Activated naive CD4-positive, alpha-beta T cell treated with anti-CD3 and anti-CD28 coated beads for 36 hours (primary cell): ENCODE results near the gene CD200. TPM values are rescaled to one million over a fixed set of nuclear protein-coding genes. Genes with fewer than 3 reads are reported as not detected.

ENCODE experiments used
- CTCF ChIA-PET: fragments of 350-600 bp; sonication (Branson Sonifier 250); formaldehyde crosslinking; loops from one replicate; lab custom pipeline; 2021; ENCODE audit warnings: antibody characterized with exemption; lab: Charles Lee
- DNase-seq: peaks from one replicate; pipeline ENCODE4 v3.0.0-alpha.2; 2020
- H3K27ac Mint-ChIP-seq: one replicate; pipeline ENCODE4 v1.8.0; 2021; ENCODE audit warnings: mild to moderate bottlenecking, mixed read lengths
- H3K27me3 Mint-ChIP-seq: one replicate; pipeline ENCODE4 v1.8.0; 2021; ENCODE audit warnings: low read depth, mixed read lengths
- H3K36me3 Mint-ChIP-seq: one replicate; pipeline ENCODE4 v1.8.0; 2021; ENCODE audit warnings: low read depth, mixed read lengths
- H3K4me1 Mint-ChIP-seq: one replicate; pipeline ENCODE4 v1.8.0; 2021; ENCODE audit warnings: low read depth, mixed read lengths
- H3K4me3 Mint-ChIP-seq: one replicate; pipeline ENCODE4 v1.8.0; 2021; ENCODE audit warnings: mild to moderate bottlenecking, moderate library complexity, mixed read lengths
- H3K9me3 Mint-ChIP-seq: one replicate; pipeline ENCODE4 v1.8.0; 2021; ENCODE audit warnings: mixed read lengths
- intact Hi-C: fragments of 100-400 bp; cut with micrococcal nuclease; formaldehyde crosslinking; loops from one replicate; pipeline ENCODE4 v1.15.1; 2023
- total RNA-seq, 2 experiments: library from RNA; stranded (reverse); gene quantifications; one replicate each; pipeline ENCODE4 v1.2.3, GENCODE V29; 2021

CD200 gene
- total RNA-seq, 2 experiments from 2014 or later: 50.0 to 53.6 TPM

DNA sequence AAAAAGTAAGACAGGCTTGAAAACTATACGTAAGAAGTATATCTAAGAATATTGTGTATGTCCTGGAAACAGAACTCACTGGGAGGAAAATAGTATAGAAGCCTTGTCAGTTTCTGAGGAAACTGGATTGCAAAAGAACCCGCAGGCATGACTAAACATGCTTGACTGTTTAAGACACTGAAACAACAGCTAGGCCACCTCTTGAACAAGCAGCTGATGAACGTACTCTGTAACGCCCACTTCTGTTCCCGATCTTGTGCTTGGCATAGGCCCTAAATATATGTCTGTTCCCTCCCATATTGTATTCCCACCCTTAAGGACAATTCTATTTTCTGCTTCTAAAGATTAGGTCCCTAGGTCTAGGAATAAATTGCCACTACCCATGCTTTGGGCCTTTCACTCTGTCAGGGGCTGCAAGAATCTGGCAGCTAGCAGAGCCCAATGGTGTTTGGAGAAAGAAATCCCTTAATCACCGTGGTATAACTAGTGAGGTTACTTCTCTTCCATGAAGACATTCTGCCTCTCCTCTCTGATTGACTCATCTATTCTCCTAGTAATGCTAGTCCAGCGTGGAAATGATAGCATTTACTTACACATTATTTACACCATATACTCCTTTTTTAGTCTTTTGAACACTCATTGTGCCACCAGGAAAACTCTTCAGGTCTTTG is 46.2 kb downstream of the CD200 start:
- no peak for DNase-seq
- no peaks in the 10 kb centered on the region for H3K9me3 Mint-ChIP-seq
- H3K4me1 Mint-ChIP-seq: peaks cover 18% of the 10 kb centered on the region
- H3K27ac Mint-ChIP-seq: no peak overlapping the region
- no peaks in the 10 kb centered on the region for H3K36me3 Mint-ChIP-seq
- CTCF ChIA-PET: no interaction called here
- H3K4me3 Mint-ChIP-seq: no peak overlapping the region
- intact Hi-C loops: no loop called here
- H3K27me3 Mint-ChIP-seq: no peaks in the 10 kb centered on the region

- H3K27me3 Mint-ChIP-seq: no peaks in the 10 kb centered on the region
- H3K9me3 Mint-ChIP-seq: peaks cover 1% of the 10 kb centered on the region
- no peak for DNase-seq
- CTCF ChIA-PET: no interaction called here
- no peak overlapping the region for H3K4me3 Mint-ChIP-seq
- peaks cover 18% of the 10 kb centered on the region for H3K4me1 Mint-ChIP-seq
- no peaks in the 10 kb centered on the region for H3K36me3 Mint-ChIP-seq
- no peak overlapping the region for H3K27ac Mint-ChIP-seq
- intact Hi-C loops: no loop called here
Observed at GRCh38 chr3:112381673-112382542, 49.0 kb downstream of the CD200 start.

DNA sequence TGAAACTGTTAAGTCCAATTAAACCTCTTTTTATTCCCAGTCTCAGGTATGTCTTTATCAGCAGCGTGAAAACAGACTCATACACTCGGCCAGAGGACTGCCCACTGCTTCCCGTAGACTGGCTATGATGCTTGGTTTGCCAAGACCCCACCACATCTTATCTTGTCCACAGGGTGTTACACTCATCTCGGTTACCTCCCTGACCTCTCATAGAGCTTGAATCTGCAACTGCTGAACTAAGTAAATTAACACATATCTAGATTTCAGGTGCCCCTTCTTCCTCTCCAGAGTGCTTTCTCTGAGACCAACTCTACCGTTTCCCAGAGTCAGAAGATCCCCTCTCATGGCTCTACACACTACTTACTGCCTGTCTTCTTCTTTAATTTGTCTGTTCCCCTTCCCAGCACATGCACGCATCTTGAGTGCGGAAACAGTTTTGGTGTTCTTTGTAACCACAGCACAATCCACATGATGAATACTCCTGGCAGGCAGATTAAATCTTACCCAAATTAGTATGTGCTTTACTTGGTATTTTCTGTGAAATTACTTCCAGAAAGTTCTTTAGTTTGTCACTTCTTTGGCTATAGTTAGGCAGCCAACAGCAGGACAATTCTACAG is 49.7 kb downstream of the CD200 start:
- intact Hi-C loops: no loop called here
- DNase-seq: no peak
- Mint-ChIP-seq H3K27ac (no peak overlapping the region), H3K36me3 (no peaks in the 10 kb centered on the region), H3K27me3 (no peaks in the 10 kb centered on the region), H3K4me3 (no peak overlapping the region), H3K9me3 (peaks cover 1% of the 10 kb centered on the region), H3K4me1 (peaks cover 16% of the 10 kb centered on the region)
- CTCF ChIA-PET: no interaction called here

GRCh38 chr3:112384769-112385168 is 51.8 kb downstream of the CD200 start:
- DNase-seq: no peak
- Mint-ChIP-seq H3K9me3 (peaks cover 1% of the 10 kb centered on the region), H3K27ac (no peak overlapping the region), H3K27me3 (no peaks in the 10 kb centered on the region), H3K4me3 (no peak overlapping the region), H3K36me3 (no peaks in the 10 kb centered on the region), H3K4me1 (peaks cover 32% of the 10 kb centered on the region)
- CTCF ChIA-PET: interaction anchor here (0.7 kb wide), 2 partner anchors 11 to 159 kb away, joined by 3 to 6 read pairs; no protein-coding TSS in a partner anchor
- intact Hi-C loops: no loop called here

- intact Hi-C loops: loop anchor here (2.0 kb wide), 1 partner anchor 48 kb away; no protein-coding TSS in a partner anchor
- Mint-ChIP-seq H3K4me3 (no peak overlapping the region), H3K4me1 (peaks cover 58% of the 10 kb centered on the region), H3K9me3 (peaks cover 9% of the 10 kb centered on the region), H3K36me3 (no peaks in the 10 kb centered on the region), H3K27me3 (no peaks in the 10 kb centered on the region), H3K27ac (no peak overlapping the region)
- no peak for DNase-seq
- CTCF ChIA-PET: interaction anchor here (0.6 kb wide), 1 partner anchor 225 kb away, joined by 3 read pairs; no protein-coding TSS in a partner anchor
Observed at GRCh38 chr3:112388972-112389371, 56.0 kb downstream of the CD200 start.

- no peak for DNase-seq
- no peak overlapping the region for H3K4me3 Mint-ChIP-seq
- CTCF ChIA-PET: interaction anchor here (1.2 kb wide), 2 partner anchors 32 to 131 kb away, joined by 3 to 6 read pairs; no protein-coding TSS in a partner anchor
- intact Hi-C loops: loop anchor here (2.0 kb wide), 2 partner anchors 47 to 55 kb away; no protein-coding TSS in a partner anchor
- peaks cover 56% of the 10 kb centered on the region for H3K4me1 Mint-ChIP-seq
- H3K36me3 Mint-ChIP-seq: no peaks in the 10 kb centered on the region
- H3K27ac Mint-ChIP-seq: no peak overlapping the region
- H3K9me3 Mint-ChIP-seq: peaks cover 9% of the 10 kb centered on the region
- H3K27me3 Mint-ChIP-seq: no peaks in the 10 kb centered on the region
Observed at GRCh38 chr3:112389961-112390360, 57.0 kb downstream of the CD200 start.

GRCh38 chr3:112390783-112391641 is 58.1 kb downstream of the CD200 start:
- peak; percentile 36 for DNase-seq
- Mint-ChIP-seq H3K9me3 (peaks cover 8% of the 10 kb centered on the region), H3K27me3 (no peaks in the 10 kb centered on the region), H3K27ac (peak overlapping the region; percentile 66), H3K36me3 (no peaks in the 10 kb centered on the region), H3K4me1 (peaks cover 58% of the 10 kb centered on the region), H3K4me3 (peak overlapping the region; percentile 10)
- CTCF ChIA-PET: interaction anchor here (1.2 to 1.5 kb wide), 5 partner anchors 33 to 130 kb away, joined by 3 to 6 read pairs (median 5); partner anchors contain the start of gene SLC9C1
- intact Hi-C loops: loop anchor here (2.0 kb wide), 1 partner anchor 56 kb away; no protein-coding TSS in a partner anchor

DNA sequence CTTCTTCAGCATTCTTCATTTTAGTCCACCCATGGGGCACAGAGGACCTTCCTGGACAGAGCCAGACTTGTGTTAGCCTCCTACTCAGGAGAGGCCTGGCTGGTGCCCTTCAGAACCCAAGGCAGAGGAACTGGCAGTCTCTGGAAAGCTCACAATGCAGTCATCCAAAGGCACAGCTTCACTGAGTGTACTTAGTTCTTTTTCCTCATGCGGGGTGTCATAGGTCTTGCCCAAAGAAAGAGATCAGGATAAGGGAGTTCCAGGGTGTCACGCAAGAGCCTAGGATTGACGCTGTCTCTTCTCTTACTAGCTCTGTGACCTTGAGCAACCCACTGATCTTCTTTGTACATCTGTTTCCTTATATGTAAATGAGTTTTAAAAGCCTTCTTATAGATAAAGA is 58.7 kb downstream of the CD200 start:
- CTCF ChIA-PET: interaction anchor here (1.2 to 1.5 kb wide), 3 partner anchors 46 to 98 kb away, joined by 3 to 5 read pairs (median 5); partner anchors contain the start of gene SLC9C1
- Mint-ChIP-seq H3K9me3 (peaks cover 8% of the 10 kb centered on the region), H3K27me3 (no peaks in the 10 kb centered on the region), H3K4me3 (peak overlapping the region; percentile 10), H3K27ac (peak overlapping the region; percentile 66), H3K36me3 (no peaks in the 10 kb centered on the region), H3K4me1 (peaks cover 61% of the 10 kb centered on the region)
- intact Hi-C loops: loop anchor here (2.0 kb wide), 1 partner anchor 57 kb away; no protein-coding TSS in a partner anchor
- DNase-seq: no peak

DNA sequence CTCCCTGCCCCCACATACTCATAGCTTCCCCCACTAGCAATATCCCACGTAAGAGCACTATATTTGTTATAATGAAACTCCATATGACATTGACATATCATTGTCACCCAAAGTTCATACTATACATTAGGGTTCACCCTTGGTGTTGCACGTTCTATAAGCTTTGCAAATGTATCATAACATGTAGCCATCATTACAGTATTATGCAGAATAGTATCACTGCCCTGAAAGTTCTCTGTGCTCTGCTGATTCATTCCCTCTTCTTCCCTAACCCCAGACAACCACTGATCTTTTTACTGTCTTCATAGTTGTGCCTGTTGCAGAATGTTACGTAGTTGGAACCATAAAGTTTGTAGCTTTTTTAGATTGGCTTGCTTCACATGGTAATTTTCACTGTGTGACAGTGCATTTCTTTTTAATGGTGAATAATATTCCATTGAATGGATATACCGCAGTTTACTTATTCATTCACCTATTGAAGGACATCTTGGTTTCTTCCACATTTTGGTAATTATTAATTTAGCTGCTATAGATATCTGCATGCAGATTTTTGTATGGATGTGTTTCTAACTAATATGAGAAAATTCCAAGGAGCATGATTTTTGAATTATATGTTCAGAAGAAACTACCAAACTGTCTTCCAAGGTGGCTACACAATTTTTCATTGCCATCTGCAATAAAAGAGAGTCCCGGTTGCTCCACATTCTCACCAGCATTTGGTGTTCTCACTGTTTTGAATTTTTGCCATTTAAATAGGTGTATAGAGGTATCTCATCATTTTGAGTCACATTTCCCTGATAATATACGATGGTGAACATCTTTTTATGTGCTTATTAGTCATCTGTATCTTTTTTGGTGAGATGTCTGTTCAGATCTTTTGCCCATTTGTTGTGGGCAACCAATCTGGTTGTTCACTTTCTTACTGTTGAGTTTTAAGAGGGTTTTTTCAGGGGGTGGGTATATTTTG is 59.7 kb downstream of the CD200 start:
- peaks cover 8% of the 10 kb centered on the region for H3K9me3 Mint-ChIP-seq
- no peaks in the 10 kb centered on the region for H3K36me3 Mint-ChIP-seq
- H3K4me3 Mint-ChIP-seq: no peak overlapping the region
- CTCF ChIA-PET: interaction anchor here (0.6 to 1.2 kb wide), 2 partner anchors 95 to 126 kb away, joined by 3 read pairs; no protein-coding TSS in a partner anchor
- H3K27ac Mint-ChIP-seq: no peak overlapping the region
- intact Hi-C loops: loop anchor here (1.0 kb wide), 1 partner anchor 54 kb away; no protein-coding TSS in a partner anchor
- peaks cover 64% of the 10 kb centered on the region for H3K4me1 Mint-ChIP-seq
- no peak for DNase-seq
- H3K27me3 Mint-ChIP-seq: no peaks in the 10 kb centered on the region

DNA sequence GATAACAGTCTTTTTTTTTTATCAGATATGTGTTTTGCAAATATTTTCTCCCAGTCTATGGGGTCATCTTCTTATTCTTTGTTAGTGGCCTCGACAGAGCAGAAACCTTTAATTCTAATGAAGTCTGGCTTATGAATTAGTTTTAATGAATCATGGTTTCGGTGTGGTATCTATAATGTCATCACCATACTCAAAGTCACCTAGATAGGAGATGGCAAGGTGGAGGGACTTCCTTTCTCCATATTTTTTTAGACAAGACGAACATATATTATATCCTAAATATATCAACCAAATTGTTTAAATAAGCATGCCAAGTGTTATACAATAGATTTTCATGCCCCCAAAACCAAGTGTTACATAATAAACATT is 60.4 kb downstream of the CD200 start:
- no peaks in the 10 kb centered on the region for H3K36me3 Mint-ChIP-seq
- no peak overlapping the region for H3K4me3 Mint-ChIP-seq

More for the DNA sequence above, 60.4 kb downstream of the CD200 start:
- H3K27me3 Mint-ChIP-seq: no peaks in the 10 kb centered on the region
- no peak overlapping the region for H3K27ac Mint-ChIP-seq
- CTCF ChIA-PET: no interaction called here
- intact Hi-C loops: loop anchor here (1.0 kb wide), 1 partner anchor 55 kb away; no protein-coding TSS in a partner anchor
- DNase-seq: no peak
- H3K4me1 Mint-ChIP-seq: peaks cover 65% of the 10 kb centered on the region
- H3K9me3 Mint-ChIP-seq: peaks cover 8% of the 10 kb centered on the region
